GM12801 (cell line): ENCODE data around the gene FBN1.

Experiments used
- CTCF ChIP-seq: IDR thresholded peaks from one replicate; pipeline ENCODE4 v1.5.1; 2011; ENCODE audit warnings: control low read depth; ENCODE audit not compliant: insufficient read length; ENCODE audit errors: extremely low read depth

The FBN1 gene

GRCh38 chr15:48580736-48581135, 64.8 kb downstream of the FBN1 start:
- TF ChIP-seq CTCF, result no peak

- TF ChIP-seq CTCF, result no peak
These were observed 65.4 kb downstream of the FBN1 start for GRCh38 chr15:48579945-48580671.

- TF ChIP-seq CTCF, result no peak
These were observed 66.5 kb downstream of the FBN1 start for GRCh38 chr15:48578965-48579364.

GRCh38 chr15:48577469-48577868, 68.0 kb downstream of the FBN1 start:
- no peak for TF ChIP-seq CTCF

GRCh38 chr15:48574187-48574586, 71.3 kb downstream of the FBN1 start:
- no peak for TF ChIP-seq CTCF

GRCh38 chr15:48573780-48574179, 71.7 kb downstream of the FBN1 start:
- no peak for TF ChIP-seq CTCF

GRCh38 chr15:48572823-48573222, 72.7 kb downstream of the FBN1 start:
- TF ChIP-seq CTCF, result no peak
